ENCODE measurements around the gene ZNF548.

GRCh38 chr19:57362419-57362818, 27.2 kb upstream of the ZNF548 start:
- no peak for TF ChIP-seq POLR2AphosphoS5 (IDR thresholded peaks at IDR 0.05)
- TF ChIP-seq POLR2A (IDR thresholded peaks at IDR 0.05): no peak
- TF ChIP-seq EP300 (IDR thresholded peaks at IDR 0.05; ENCODE audit: low read depth): no peak
